ENCODE data around the gene DTD2.

DTD2 gene

GRCh38 chr14:31405106-31405505 is 52.2 kb downstream of the DTD2 start:
- no peak for DNase-seq (ENCODE audit: low read depth)

GRCh38 chr14:31403707-31404106 is 53.6 kb downstream of the DTD2 start:
- no peak for DNase-seq (ENCODE audit: low read depth)

- no peak for DNase-seq (ENCODE audit: low read depth)
Observed at GRCh38 chr14:31402764-31403439, 54.4 kb downstream of the DTD2 start.

GRCh38 chr14:31401369-31401932 is 55.9 kb downstream of the DTD2 start:
- DNase-seq (ENCODE audit: low read depth): no peak

GRCh38 chr14:31400031-31400638 is 57.2 kb downstream of the DTD2 start:
- DNase-seq (ENCODE audit: low read depth): no peak
